K562 (cell line): ENCODE results near the gene TNIK. TPM values are rescaled to one million over a fixed set of nuclear protein-coding genes. Genes with fewer than 3 reads are reported as not detected.
A peak's percentile ranks its signal among the peaks of the same experiment; 100 is the strongest.

Source experiments
- BRF1 ChIP-seq: IDR thresholded peaks from 3 replicates; pipeline ENCODE4 v1.6.1; 2011; ENCODE audit warnings: borderline replicate concordance, mild to moderate bottlenecking; ENCODE audit not compliant: insufficient read length; ENCODE audit errors: extremely low read depth
- CHAMP1 ChIP-seq: fragments of 450-650 bp; IDR thresholded peaks from 2 replicates; pipeline ENCODE4 v1.6.1; 2016; ENCODE audit warnings: mild to moderate bottlenecking
- CHD1 ChIP-seq: fragments of 200-600 bp; sonication (generic); IDR thresholded peaks from one replicate; pipeline ENCODE4 v1.6.1; 2012; ENCODE audit warnings: mild to moderate bottlenecking, moderate library complexity, low read length, inconsistent platforms
- ELK1 ChIP-seq: sonication (generic); formaldehyde crosslinking; IDR thresholded peaks from 2 replicates; pipeline ENCODE4 v1.8.1; 2022; ENCODE audit warnings: missing genetic modification reagents
- L3MBTL2 ChIP-seq: fragments of 450-650 bp; IDR thresholded peaks from 2 replicates; pipeline ENCODE4 v1.6.1; 2016; ENCODE audit warnings: mild to moderate bottlenecking, moderate library complexity
- NCOR1 ChIP-seq: fragments of 450-650 bp; IDR thresholded peaks from 2 replicates; pipeline ENCODE4 v1.6.1; 2016; ENCODE audit warnings: mild to moderate bottlenecking, moderate library complexity
- NFRKB ChIP-seq: fragments of 450-650 bp; IDR thresholded peaks from 2 replicates; pipeline ENCODE4 v1.6.1; 2016; ENCODE audit warnings: low read depth
- NFYB ChIP-seq: IDR thresholded peaks from 2 replicates; pipeline ENCODE4 v1.6.1; 2011; ENCODE audit warnings: mild to moderate bottlenecking, moderate library complexity; ENCODE audit not compliant: insufficient read length; ENCODE audit errors: extremely low read depth
- NUFIP1 ChIP-seq: fragments of 450-650 bp; IDR thresholded peaks from 2 replicates; pipeline ENCODE4 v1.6.1; 2018; ENCODE audit not compliant: partially characterized antibody
- PCBP1 ChIP-seq: fragments of 200-400 bp; formaldehyde crosslinking; IDR thresholded peaks from 2 replicates; pipeline ENCODE4 v1.6.1; 2018; ENCODE audit warnings: mild to moderate bottlenecking, low read depth, low read length; ENCODE audit not compliant: poor library complexity, severe bottlenecking
- SMAD2 ChIP-seq: fragments of 150-350 bp; IDR thresholded peaks from 2 replicates; pipeline ENCODE4 v1.6.1; 2014; ENCODE audit warnings: low read depth, mild to moderate bottlenecking, low read length
- SNRNP70 ChIP-seq: fragments of 200-400 bp; formaldehyde crosslinking; optimal IDR thresholded peaks from 2 replicates; pipeline ENCODE3; 2017; ENCODE audit warnings: low read depth, low read length
- TARDBP ChIP-seq: fragments of 450-650 bp; IDR thresholded peaks from 2 replicates; pipeline ENCODE4 v1.6.1; 2016
- ZBTB8A ChIP-seq: fragments of 450-650 bp; IDR thresholded peaks from 2 replicates; pipeline ENCODE4 v1.6.1; 2018; ENCODE audit warnings: mild to moderate bottlenecking, moderate library complexity; ENCODE audit not compliant: partially characterized antibody
- ZBTB9 ChIP-seq: fragments of 450-650 bp; formaldehyde crosslinking; IDR thresholded peaks from 2 replicates; pipeline ENCODE4 v1.4.0; 2020; ENCODE audit warnings: mild to moderate bottlenecking, moderate library complexity
- ZNF12 ChIP-seq: sonication (generic); formaldehyde crosslinking; IDR thresholded peaks from 2 replicates; pipeline ENCODE4 v1.4.0; 2020; ENCODE audit warnings: mild to moderate bottlenecking, missing genetic modification reagents
- ZNF133 ChIP-seq: fragments of 250-450 bp; sonication (Bioruptor Pico); IDR thresholded peaks from 2 replicates; pipeline ENCODE4 v1.4.0; 2020; ENCODE audit warnings: mild to moderate bottlenecking
- ZNF592 ChIP-seq: fragments of 450-650 bp; IDR thresholded peaks from 2 replicates; pipeline ENCODE4 v1.6.1; 2017; ENCODE audit warnings: antibody characterized with exemption, mild to moderate bottlenecking
- ZNF780A ChIP-seq: fragments of 250-450 bp; sonication (Bioruptor Pico); IDR thresholded peaks from 2 replicates; pipeline ENCODE4 v1.5.0; 2021; ENCODE audit warnings: mild to moderate bottlenecking
- polyA plus RNA-seq, 8 experiments: library from polyadenylated mRNA; depleted of rRNA in 4 of 8; stranded (reverse) in 5 of 8; unstranded in 3 of 8; fragments of >200 nt; fragmentation: Nextera tagmentation in 2 of 8; fragmentation: Illumina TruSeq in 1 of 8; extraction: Ambion mirVana in 2 of 8; extraction: Trizol in 1 of 8; gene quantifications; 2 replicates each; pipeline versions ENCODE4 v1.2.1 to v1.2.3, GENCODE V29; 2011 to 2014; ENCODE audit warnings: inconsistent platforms in 1 of 8, missing spikeins in 1 of 8
- total RNA-seq, 7 experiments: library from RNA; depleted of rRNA in 6 of 7; stranded (reverse); fragments of >200 nt in 6 of 7; fragmentation: Illumina TruSeq in 2 of 7; extraction: Trizol in 2 of 7; gene quantifications; 2 replicates each; pipeline versions ENCODE4 v1.2.1 to v1.2.3, GENCODE V29; 2011 to 2021; ENCODE audit warnings: low replicate concordance in 1 of 7

The TNIK gene
- total and polyA plus RNA-seq, 9 of the 15 experiments (the other 6 are each of a cell fraction or from before 2014, with no cell fraction given), result 6.6 to 39.0 (median 24.7) TPM

- TF ChIP-seq ZNF780A (CRISPR knock-in tag) (no peak), L3MBTL2 (peak; percentile 86), ZNF12 (CRISPR knock-in tag) (no peak), NFRKB (peak; percentile 48; the same call in 1 of the 2 replicates), NFYB (no peak), PCBP1 (no peak), ELK1 (CRISPR knock-in tag) (no peak), ZNF592 (peak; percentile 82), ZBTB8A (no peak), ZNF133 (CRISPR knock-in tag) (no peak), SNRNP70 (no peak), NCOR1 (peak; percentile 71), CHD1 (no peak), BRF1 (no peak), NUFIP1 (peak; percentile 15), CHAMP1 (peak; percentile 60; the same call in 1 of the 2 replicates), TARDBP (no peak), SMAD2 (no peak), ZBTB9 (no peak)
Observed at GRCh38 chr3:171159024-171159821, 301.0 kb downstream of the TNIK start (continued).
